Measurements from ENCODE around the gene ANKRD9. TPM values are rescaled to one million over a fixed set of nuclear protein-coding genes. Genes with fewer than 3 reads are reported as not detected.

ANKRD9 gene
- total and polyA plus RNA-seq, 2 donors (not counting 3 experiments of a cell fraction or from before 2014, with no cell fraction given): 21.0 to 24.6 TPM

- Histone ChIP-seq H3K9me1 (replicated peaks; ENCODE audit: control insufficient read depth, extremely low read depth, insufficient read depth, low read length) (no peaks in the 10 kb centered on the region), H3K27ac (ENCODE audit: insufficient read depth, low read depth, low read length) (no peak overlapping the region), H3K9ac (replicated peaks; ENCODE audit: extremely low read depth, insufficient read depth, low read length) (no peak overlapping the region), H4K20me1 (replicated peaks; ENCODE audit: control insufficient read depth, extremely low read depth, insufficient read depth, low read length) (no peaks in the 10 kb centered on the region), H3K36me3 (ENCODE audit: control insufficient read depth in 2 of 2, extremely low read depth in 1 of 2, insufficient read depth in 2 of 2, low read length in 2 of 2) (no peaks in the 10 kb centered on the region), H3K79me2 (ENCODE audit: control insufficient read depth, insufficient read depth, low read length) (no peaks in the 10 kb centered on the region), H3K4me3 (replicated peaks in 1 of 3; ENCODE audit: insufficient read depth in 1 of 3, low read depth in 1 of 3, low read length in 3 of 3) (no peak overlapping the region), H3K9me3 (replicated peaks; ENCODE audit: control insufficient read depth, insufficient read depth, low read length) (no peaks in the 10 kb centered on the region), H3K4me2 (ENCODE audit: insufficient read depth, low read length) (no peak overlapping the region), H2AFZ (ENCODE audit: low read depth, low read length) (no peak overlapping the region), H3K4me1 (ENCODE audit: control insufficient read depth, extremely low read depth, insufficient read depth, low read length) (no peaks in the 10 kb centered on the region), H3K27me3 (ENCODE audit: control insufficient read depth in 2 of 2, insufficient read depth in 2 of 2, low read length in 2 of 2) (peaks cover 6 to 9% of the 10 kb centered on the region in 2 experiments)
- dilution Hi-C loops (cut with MboI; ENCODE audit: extremely low pct_ligation_motif_present, low sequenced_read_pairs): no loop called here
- FAIRE-seq (no peak), DNase-seq (ENCODE audit: low read depth, low spot score) (no peak)
- BruUV-seq (replicated peaks): no TSS peak
- intact Hi-C loops (cut with micrococcal nuclease): loop anchor here (5.0 kb wide), 1 partner anchor 53 kb away; the partner anchor contains the start of gene RCOR1
- POLR2A ChIA-PET: no interaction called here
- CTCF ChIA-PET: interaction anchor here (1.1 kb wide), 1 partner anchor 8 kb away, joined by 3 read pairs; no protein-coding TSS in a partner anchor
- no peak for TF ChIP-seq FOS (IDR thresholded peaks at IDR 0.05; ENCODE audit: borderline replicate concordance, insufficient read depth, low read length)
- TF ChIP-seq POLR2A (IDR thresholded peaks at IDR 0.05; ENCODE audit: low read depth, low read length): no peak
- TF ChIP-seq EZH2 (IDR thresholded peaks at IDR 0.05; ENCODE audit: borderline replicate concordance, low read depth, low read length, severe bottlenecking): no peak
- no peak for TF ChIP-seq JUN (IDR thresholded peaks at IDR 0.05; ENCODE audit: borderline replicate concordance, insufficient read depth, insufficient read length, low read depth)
- TF ChIP-seq POLR2AphosphoS5 (IDR thresholded peaks at IDR 0.05; ENCODE audit: insufficient read depth, low read depth, low read length): no peak
- TF ChIP-seq CTCF (IDR thresholded peaks at IDR 0.05; ENCODE audit: extremely low read depth in 1 of 2, insufficient read depth in 1 of 2, low read depth in 1 of 2, low read length in 2 of 2): no peak
- TF ChIP-seq MAX (IDR thresholded peaks at IDR 0.05; ENCODE audit: insufficient read depth, insufficient read length): no peak
- no peak for TF ChIP-seq GATA2 (IDR thresholded peaks at IDR 0.05; ENCODE audit: insufficient read depth, insufficient read length, low read depth, low read length)
- TF ChIP-seq MYC (IDR thresholded peaks at IDR 0.05; ENCODE audit: low read depth, low read length): no peak
Measured at GRCh38 chr14:102539544-102540314, 30.2 kb upstream of the ANKRD9 start.
